NCI-H526 (cell line): ENCODE results near the gene USP32.

ENCODE experiments used
- DNase-seq, 2 experiments: peaks; one replicate each; lab custom pipeline; 2025; lab: John Stamatoyannopoulos, UW

Gene USP32

GRCh38 chr17:60174035-60174434, 217.9 kb downstream of the USP32 start:
- DNase-seq: no peak

- no peak for DNase-seq
Measured at GRCh38 chr17:60173304-60173819, 218.6 kb downstream of the USP32 start.

DNA sequence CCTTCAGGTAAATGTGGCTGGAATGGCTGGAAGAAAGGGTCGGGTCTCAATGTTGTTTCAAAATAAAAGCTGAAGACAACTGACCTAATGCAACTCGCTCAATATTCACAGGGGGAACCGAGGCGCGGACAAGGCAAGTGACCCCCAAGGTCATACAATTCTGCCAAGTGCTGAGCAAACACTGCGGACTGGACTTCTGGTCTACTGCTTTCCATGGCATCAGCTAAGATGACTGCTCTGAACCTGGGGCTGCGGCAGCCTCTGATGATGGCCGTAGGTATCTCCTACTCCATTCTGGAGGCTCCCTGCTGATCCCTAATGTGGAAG, 220.2 kb downstream of the USP32 start:
- no peak for DNase-seq

DNA sequence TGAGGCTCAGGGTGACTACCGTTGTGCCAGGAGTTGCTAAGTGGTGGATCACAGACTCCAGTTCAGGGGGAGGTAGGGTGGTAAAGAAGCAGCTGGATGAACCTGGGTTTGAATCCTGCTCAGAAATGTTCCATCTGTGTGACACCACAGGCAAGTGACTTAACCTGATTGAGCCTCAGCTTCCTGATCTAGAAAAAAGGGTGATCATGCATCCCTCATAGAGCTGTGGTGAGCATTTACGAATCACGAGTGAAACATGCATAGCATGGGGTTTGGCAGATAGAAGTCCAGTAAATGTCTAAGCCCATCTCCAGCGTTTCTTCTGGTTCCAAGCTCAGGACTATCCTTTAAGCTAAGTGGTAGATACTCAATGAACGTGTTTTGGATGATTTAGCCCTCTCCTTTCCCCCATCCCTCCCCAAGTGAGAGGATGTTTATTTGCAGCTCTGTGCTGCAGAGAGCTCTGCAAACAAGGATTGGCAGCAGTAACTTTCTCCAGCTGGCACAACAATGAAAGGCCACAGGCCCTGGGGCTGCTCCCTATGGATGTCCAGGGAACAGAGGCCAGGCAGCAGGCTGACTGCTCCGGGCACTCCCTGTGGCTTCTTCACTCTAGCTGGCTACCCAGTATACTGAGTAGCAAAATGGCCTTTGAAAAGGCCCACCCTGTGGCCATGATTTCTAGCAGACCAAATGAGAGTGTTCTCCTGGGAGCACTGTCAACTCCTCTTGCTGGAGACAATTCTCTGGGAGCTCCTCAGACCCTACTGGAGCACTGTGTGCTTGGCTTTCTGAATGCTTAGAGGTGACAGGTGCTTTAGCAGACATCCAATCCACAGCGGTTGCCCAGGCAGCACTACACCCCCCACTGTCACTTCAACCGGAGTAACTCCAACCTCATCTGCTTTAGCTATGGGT, 220.8 kb downstream of the USP32 start:
- DNase-seq: no peak

GRCh38 chr17:60169921-60170817, 221.8 kb downstream of the USP32 start:
- DNase-seq: no peak

DNA sequence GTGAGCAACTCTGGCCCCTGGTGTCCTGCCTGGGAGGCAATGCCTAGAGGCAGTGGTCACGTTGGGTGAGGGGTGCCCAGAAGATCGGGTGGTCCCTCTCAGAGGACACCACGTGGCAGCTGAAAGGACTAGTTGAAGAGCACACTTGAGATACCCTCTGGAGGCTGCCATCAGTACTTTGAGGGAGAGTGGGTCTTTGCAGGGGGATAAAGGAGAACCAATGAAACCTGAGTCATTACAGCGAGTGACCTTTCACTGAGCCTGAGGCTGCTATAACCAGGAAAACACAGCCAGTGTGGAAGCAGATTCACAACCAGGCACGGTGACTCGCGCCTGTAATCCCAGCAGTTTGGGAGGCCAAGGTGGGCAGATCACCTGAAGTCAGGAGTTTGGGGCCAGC, 223.3 kb downstream of the USP32 start:
- DNase-seq: no peak

GRCh38 chr17:60167065-60167741, 224.7 kb downstream of the USP32 start:
- DNase-seq: no peak

GRCh38 chr17:60165971-60166370, 226.0 kb downstream of the USP32 start:
- DNase-seq: no peak

GRCh38 chr17:60165223-60165622, 226.7 kb downstream of the USP32 start:
- no peak for DNase-seq

GRCh38 chr17:60164697-60165096, 227.2 kb downstream of the USP32 start:
- DNase-seq: no peak

DNA sequence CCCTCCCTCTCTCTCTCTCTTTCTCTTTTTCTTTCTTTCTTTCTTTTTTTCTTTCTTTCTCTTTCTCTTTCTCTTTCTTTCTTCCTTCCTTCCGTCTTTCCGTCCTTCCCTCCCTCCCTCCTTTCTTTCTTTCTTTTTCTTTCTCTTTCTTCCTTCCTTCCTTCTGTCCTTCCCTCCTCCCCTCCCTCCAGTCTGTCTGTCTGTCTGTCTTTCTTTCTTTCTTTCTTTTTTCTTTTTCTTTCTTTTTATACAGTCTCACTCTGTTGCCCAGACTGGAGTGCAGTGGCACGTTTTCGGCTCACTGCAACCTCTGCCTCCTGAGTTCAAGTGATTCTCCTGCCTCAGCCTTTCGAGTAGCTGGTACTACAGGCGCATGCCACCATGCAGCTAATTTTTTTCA, 227.8 kb downstream of the USP32 start:
- DNase-seq: no peak

DNA sequence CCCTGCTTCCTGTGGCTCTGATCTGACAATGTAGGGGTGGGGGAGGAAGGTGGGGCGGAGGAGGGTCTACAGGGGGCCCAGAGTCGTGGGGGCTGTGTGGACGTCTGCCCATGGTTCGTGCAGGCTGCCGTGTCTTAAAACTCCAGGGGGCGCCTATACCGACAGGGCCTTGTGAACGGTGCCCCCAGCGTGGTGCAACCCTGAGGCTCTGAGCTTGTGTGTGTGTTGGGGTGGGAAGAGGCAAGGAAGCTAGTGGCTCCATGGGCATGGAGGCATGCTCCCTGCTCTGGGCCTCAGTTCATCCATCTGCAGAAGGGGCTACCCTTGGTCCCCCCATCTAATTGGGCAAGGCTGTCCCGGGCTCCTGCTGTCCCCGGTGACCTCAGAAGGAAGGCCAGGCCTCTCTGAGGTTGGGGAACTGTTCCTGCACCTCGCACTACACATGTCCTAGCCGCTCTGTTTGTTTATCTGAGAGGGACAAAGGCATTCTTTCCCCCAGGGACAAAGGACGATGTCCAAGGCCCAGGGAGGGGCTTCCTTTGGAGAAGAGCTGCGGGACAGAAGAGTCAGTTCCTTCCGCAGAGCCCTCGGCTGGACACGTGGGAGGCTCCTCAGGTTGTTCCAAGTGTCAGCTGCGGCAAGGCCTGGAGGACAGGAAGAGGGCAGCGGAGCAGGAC, 228.7 kb downstream of the USP32 start:
- DNase-seq: no peak

DNA sequence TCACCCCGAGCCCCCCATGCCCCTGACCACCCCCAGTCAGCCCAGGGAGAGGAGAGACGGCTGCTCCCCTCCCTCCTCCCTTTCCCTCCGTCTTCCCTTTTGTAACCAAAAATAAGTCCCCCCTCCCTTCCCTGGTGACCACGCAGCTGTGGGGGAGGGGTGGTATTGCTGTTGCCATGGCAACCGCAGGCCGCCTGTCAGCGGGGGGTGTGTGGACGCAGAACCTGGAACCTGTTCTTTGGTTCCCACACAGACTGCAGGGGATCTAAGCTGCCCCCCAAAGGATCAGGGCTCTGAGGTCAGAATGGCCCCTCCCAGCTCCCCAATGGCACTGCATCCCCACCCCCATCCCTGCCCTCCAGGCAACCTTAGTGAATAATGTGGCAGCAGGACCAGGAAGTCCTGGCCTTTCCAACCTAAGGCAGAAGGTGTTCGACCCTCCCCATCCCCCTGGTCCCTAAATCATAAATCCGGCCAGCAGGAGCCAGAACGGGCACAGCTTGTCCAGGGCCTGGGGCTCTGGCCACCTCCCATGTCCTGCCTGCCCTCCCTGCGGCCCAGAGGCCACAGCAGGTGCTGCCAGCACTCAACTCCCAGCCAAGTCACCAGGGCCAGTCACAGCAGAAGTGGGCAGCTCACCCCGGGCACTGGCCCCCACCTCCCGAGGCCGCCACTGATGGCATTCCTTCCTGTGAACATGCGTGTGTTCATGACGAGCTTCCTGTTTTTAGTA, 230.2 kb downstream of the USP32 start:
- DNase-seq: no peak

DNA sequence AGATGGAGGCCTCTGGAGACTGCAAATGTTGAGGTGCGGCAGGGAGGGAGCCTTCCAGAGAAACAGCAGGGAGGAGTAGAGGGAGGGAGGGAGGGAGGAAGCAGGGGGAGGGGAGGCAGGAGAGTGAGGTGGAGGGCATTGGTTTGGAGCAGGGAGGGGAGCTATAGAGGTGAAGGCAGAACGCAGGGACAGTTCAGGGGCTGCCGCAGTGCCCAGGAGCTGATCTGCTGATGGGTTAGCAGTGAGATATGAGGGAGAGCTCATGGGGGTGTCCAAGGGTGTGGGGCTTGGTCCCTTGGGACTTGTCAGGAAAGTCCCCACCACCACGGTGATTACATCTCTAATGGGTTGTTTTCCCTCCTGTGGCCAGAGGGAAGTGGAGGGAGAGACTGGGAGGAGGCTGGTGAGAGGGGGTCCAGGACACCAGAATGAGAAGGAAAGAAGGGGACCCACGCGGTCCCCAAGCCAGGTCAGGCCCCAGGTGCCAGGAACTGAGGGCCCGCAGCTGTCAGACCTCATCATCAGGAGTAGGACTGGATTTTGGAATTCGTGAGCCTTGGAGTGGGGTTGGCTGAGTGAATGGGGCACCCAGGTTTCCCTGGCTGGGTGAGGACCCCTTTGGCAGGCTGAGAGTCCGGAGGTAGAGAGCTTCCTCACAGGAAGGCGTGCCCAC, 231.0 kb downstream of the USP32 start:
- DNase-seq: no peak

DNA sequence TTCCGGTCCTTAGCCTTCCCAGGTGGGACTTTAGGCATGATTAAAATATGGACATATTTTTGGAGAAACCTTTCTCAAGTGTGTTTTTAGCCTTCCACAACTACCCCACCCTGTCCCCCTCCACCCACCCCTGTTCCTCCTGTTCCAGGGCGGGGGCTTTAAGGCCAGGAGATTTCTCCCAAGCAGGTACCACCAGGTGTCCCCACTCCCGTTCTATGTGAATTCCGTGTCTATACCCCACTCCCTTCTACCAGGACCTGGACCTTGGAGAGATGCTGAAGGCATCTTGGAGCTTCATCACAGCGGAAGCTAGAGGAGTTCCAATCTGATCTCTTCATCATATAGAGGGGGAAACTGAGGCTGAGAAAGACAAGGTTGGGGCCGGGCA, 232.5 kb downstream of the USP32 start:
- DNase-seq: no peak

DNA sequence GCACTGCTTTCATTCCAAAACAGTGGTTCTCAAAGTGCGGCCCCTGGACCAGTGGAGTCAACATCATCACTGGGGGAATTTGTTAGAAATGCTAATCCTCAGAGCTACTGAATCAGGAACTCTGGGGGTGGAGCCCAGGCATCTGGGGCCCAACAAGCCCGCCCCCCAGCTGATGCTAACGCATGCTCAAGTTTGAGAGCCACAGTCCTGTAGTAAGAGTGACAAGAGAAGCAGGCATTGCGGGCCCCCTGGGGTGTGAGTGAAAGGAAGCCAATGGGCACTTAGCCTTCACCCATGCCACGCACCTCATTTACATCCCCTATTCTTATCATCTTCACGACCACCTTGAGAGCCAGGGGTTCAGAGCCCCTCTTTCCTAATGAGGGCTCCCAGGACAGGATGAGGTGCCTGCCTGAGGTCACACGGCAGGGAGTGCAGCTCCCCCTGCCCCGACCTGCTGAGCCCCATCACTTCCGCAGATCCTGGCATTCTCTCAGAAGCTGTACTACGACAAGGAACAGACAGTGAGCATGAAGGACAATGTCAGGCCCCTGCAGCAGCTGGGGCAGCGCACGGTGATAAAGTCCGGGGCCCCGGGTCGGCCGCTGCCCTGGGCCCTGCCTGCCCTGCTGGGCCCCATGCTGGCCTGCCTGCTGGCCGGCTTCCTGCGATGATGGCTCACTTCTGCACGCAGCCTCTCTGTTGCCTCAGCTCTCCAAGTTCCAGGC, 233.0 kb downstream of the USP32 start:
- no peak for DNase-seq

GRCh38 chr17:60157487-60158040, 234.4 kb downstream of the USP32 start:
- DNase-seq: no peak

DNA sequence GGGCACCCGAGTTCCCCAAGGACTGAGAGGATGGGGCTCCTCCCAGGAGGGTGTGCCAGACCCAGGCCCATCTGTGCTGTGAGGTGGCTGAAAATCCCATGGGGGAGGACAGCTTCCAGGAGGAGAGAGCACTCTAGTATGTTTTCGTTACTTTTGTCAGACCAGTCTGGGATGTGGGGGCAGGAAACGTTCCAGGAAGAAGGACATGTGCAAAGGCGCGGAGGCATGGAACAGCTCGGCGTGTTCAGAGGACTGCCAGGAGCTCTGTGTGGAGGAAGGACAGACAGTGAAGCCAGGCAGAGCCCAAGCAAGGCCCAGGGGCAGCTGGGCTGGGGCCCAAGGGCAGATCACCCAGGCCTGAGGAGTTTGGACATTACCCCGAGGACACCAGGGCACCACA, 235.2 kb downstream of the USP32 start:
- DNase-seq: no peak

DNA sequence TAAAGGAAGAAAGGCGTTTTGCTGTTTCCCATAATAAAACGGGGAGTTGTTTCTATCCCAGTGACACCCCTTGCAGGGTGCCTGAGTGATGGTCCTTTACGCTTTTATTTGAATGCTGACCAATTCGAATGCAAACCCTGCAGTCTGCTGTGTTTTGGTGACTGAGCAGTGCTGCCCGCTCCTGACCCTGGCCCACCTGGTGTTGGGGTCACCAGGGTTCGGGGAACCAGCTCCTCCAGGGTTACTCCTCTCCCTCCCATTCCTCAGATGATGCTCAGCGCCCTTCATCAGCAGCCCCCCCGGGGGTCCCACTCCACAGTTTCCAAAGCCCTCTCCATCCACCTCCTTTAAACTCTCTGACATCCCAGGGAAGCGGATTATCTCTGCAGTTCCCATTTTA, 236.1 kb downstream of the USP32 start:
- DNase-seq: no peak

- no peak for DNase-seq
Measured at GRCh38 chr17:60155427-60155814, 236.5 kb downstream of the USP32 start.
